SK-N-DZ (cell line): ENCODE data around the gene BBLN.

ENCODE experiments used
- DNase-seq: peaks from one replicate; pipeline ENCODE4 v3.0.0-alpha.2; 2015; ENCODE audit warnings: low spot score

The BBLN gene

DNA sequence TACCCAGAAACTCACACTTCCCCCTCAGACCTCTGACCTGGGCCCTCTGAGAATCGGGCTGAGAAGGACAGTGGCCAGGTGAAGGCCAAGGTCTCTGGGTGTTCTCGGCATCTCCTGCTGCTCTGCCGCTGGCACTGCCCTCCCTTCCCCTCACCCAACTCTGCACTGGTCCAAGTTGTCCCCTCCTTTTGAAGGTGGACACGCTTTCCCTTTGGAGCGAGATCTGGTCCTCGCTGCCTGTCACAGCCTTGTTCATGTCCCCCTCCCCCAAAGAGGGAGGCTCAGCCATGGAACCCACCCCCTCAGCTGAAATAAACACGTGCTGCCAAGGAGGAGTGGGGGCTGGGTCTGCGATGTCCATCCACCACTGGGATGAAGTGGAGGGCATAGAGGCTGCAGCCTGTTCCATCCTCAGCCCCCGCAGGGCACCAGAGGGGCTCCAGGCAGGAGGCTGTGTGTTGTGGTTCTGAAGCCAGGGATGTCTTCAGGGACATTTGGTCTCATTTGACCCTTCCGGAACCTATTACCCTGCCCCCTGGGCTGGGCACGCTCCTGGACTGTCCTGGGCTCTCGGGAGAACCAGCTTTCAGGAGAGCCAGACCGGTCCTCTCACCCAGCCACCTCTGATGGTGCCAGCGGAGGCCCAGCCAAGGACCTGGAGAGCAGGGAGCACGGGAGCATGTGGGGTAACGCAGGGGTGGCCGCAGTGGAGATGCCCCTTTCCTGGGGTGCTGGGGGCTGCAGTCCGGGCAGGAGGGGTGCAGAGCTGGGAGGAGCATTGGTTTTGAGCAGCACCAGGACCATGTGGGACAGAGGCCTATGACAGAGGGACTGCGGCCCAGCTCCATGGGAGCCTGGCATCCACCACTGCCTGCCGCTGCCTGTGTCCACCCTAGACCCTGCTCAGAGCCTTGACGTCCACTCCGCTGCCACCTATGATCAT is 15.6 kb upstream of the BBLN start:
- no peak for DNase-seq

DNA sequence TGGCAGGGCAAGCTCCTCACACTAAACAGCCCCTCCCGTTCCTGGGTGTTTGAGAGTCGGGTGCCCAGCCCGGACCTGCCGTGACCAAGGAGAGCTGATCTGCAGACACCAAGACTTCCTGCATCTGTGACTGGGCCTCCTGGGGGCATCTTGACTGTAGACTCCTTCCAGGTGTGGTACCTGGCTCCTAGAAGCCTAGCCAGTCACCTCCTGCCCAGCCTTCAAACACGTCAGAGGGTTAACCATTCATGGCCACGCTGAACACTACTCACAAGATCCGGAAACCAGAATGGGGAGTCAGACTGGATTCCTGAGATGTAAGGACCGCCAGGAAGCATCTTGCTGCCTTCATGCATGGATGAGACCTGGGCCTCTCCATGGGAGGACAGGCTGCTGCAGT is 14.5 kb upstream of the BBLN start:
- DNase-seq = no peak

DNA sequence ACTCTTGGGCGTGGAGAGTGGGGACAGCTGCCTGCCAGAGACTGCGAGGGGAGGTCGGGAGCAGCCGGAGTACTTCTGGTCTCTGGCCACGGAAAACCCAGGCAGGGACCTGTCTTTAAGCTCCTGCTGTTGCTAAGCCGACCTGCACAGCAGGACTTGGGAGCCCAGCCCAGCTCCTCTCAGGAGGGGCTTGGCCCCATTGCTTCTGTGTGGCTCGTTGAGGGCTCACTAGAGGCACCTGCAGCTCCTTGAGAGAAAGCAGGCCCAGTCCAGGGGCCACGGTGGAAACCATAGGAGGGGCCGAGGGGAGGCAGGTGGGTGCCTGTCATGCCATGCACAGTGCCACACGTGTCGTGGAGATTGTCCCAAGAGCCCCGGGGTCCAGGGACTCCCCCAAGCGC is 14.1 kb upstream of the BBLN start:
- no peak for DNase-seq

DNA sequence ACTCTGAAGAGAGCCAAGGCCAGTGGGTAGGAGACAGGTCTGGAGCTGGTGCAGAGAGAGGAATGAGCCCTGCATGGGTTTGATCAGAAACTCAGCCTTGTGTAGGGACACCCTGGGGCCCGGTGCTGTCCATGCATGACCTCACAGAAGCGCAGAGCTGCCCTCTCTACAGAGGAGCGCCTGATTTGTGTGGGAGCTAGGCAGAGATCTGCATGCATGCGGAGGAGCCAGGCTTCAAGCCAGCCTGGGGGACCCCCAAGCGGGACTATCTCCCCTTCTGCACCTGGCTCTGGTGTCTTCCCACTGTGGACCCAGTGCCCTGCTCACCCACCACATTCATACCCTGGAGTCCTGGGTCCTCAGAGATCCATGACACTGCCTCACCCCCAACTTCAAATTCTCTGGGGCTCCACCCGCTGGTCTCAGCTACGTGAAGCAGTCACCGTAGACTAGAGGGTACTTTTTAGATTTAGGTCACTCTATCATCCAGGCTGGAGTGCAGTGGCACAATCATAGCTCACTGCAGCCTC is 13.4 kb upstream of the BBLN start:
- no peak for DNase-seq

DNA sequence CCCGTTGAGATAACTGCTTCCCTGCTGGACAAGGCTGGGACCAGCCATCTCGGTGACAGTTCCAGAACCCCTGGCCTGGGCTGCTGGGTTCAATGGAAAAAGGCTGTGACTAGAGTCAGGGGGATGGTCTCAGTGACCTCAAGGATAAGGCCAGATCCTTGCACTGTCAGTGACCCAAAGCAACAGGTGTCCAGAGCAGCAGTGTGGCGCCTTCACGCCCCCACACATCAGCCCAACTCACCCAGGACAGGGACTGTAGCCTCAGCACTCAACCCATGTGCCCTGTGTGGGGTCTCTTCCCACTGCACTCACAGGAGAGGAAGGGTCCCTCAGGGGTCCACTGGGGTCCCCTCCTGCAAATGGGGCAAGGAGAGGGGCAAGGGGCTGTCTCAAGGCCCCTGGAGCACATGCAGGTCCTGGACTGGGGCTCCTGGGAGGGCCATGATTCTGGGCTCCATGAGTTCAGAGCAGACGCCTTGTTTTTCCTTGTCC is 11.5 kb upstream of the BBLN start:
- DNase-seq = no peak

DNA sequence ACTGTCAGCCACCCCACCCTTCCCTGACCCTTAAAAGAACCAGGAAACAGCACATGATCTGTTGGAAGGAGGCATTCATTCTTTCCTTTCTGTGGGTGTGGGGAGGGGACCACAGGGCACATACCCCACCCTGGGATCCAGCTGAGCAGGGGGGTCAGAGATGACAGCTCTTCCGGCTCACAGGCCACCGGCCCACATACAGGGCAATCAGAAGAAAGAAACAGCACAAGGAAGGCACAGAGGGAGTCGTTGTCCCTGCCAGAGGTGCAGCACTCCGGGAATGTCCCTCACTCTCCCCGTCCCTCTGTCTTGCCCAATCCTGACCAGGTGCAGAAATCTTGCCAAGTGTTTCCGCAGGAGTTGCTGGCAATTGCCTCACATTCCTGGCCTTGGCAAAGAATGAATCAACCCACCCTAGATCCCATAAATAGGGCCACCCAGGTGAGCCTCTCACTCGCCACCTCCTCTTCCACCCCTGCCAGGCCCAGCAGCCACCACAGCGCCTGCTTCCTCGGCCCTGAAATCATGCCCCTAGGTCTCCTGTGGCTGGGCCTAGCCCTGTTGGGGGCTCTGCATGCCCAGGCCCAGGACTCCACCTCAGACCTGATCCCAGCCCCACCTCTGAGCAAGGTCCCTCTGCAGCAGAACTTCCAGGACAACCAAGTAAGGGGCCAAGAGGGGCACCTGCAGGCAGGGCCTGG is 10.9 kb upstream of the BBLN start, which contains the start of gene LCN2:
Gene LCN2, plus strand, starts transcription at position 453 of the 701 bp plus-strand sequence. Its CDS starts 73 bp downstream, at position 526.
- DNase-seq = no peak

DNA sequence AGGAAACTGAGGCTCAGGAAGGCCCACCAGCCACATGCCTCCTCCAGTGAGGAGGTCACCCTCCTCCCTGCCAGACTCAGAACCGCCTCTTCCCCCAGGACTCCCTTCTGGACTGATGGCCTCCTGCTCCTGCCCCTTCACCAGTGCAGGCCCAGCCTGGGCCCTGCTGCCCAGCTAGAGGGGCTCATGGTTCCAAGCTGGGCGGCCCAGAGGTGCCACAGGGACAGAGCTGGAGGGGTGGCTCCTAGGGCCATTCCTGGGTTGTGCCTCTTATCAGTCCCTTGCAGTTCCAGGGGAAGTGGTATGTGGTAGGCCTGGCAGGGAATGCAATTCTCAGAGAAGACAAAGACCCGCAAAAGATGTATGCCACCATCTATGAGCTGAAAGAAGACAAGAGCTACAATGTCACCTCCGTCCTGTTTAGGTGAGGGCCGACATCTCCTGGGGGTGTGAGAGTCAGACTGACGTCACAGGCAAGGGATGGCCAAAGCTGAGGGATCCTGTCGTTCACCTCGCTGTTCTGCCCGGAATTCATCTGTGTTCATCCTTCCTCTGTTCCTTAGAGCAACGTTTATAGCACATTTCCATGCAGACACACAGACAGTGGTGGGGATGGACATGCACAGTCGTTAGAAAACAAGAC is 10.0 kb upstream of the BBLN start:
- DNase-seq = no peak

DNA sequence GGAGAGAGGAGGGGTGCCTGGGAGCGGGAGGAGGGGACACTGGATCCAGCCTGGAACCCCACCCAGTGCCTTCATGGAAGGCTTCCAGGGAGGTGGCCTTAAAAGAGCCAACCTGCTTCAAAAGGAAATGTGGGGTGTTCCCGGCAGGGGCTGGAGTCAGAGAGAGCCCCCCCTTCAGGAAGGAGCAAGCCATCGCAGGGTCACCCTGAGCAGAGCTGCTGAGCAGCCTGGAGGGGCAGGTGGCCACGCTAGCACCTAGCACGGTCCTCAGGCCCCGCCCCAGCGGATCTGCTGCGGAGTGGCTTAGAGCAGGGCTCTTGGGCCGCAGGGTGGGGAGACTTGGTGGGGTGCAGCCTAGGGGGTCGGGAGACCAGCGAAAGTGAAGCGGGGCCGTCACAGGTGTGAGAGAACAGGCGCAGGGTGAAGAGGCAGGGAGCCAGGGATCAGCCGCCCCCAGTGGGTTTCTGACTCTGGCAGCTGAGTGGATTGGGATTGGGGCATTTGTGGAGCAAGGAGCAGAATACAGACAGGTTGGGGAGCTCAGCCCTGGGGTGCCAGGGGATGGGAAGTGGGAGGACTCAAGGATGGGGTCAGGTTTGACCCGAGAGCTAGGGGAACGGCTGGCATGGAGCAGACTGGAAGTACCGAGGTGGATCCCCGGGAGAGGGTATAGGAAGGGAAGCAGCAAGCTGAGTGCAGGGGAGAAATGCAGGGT is 9.3 kb upstream of the BBLN start:
- DNase-seq = peak; percentile 59

DNA sequence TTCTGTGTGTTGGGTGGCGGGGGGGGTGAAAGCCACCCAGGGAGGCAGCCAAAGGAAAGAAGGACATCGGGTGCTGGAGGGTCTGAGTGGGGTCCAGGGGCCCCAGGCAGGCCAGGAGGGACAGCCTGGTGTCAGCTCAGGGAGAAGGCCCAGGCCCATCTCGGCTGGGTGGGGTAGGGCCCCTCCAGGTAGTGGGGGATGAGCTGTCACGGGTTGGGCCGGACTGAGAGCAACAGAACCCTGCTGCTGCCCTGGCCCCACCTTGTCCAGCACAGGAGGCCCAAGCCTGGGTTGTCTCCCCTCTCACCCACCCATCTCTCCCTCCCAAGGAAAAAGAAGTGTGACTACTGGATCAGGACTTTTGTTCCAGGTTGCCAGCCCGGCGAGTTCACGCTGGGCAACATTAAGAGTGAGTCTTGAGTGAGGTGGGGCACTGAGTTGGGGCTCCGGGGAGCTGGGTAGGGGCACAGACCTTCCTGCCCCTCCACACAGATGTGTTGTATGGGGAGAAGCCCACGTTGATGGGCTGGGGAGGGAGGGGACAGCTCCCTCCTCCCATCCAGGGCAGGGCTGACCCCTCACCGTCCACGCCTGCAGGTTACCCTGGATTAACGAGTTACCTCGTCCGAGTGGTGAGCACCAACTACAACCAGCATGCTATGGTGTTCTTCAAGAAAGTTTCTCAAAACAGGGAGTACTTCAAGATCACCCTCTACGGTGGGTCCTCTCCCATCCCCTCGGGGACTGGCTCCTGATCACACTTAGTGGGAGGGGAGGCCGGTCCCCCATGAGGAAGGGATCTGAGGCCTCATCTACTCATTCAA is 8.5 kb upstream of the BBLN start:
- DNase-seq = no peak

DNA sequence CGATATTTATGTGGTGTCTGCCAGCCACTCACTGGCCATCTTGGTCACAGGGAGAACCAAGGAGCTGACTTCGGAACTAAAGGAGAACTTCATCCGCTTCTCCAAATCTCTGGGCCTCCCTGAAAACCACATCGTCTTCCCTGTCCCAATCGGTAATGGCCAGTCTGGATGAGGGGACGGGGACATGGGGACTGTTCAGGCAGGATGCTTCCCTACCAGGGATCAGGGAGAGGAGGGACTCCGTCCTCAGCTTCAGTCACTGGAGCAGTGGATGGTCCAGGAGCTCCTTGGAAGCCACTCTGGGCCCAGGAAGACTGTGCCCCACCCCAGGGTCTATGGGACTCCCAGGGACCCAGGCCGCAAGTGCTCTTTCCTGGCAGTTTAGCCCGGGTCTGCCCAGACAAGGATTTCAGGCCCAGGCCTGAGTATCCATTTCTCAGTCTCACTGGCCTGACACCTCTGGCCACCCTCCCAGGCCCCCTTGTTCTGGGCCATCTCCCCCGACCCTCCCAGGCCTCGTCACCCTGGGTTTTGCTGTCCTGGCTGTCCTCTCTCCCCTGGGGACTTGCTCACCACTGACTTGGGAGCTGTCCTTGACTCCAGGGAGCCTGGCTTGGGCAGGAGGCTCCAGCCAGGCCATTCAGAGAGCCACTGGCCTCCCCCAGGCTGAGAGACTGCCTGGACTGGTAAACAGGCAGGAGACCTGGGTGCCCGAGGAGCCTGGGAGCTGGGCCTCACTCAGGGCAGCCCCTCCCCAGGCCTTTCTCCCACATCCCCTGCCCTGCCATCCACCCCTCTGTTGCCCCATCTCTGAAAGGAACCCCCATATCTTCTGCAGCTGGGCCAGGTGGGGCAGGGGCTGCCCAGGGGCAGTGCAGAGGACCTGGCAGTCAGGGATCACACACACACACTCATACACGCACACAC is 7.7 kb upstream of the BBLN start:
- DNase-seq = no peak

DNA sequence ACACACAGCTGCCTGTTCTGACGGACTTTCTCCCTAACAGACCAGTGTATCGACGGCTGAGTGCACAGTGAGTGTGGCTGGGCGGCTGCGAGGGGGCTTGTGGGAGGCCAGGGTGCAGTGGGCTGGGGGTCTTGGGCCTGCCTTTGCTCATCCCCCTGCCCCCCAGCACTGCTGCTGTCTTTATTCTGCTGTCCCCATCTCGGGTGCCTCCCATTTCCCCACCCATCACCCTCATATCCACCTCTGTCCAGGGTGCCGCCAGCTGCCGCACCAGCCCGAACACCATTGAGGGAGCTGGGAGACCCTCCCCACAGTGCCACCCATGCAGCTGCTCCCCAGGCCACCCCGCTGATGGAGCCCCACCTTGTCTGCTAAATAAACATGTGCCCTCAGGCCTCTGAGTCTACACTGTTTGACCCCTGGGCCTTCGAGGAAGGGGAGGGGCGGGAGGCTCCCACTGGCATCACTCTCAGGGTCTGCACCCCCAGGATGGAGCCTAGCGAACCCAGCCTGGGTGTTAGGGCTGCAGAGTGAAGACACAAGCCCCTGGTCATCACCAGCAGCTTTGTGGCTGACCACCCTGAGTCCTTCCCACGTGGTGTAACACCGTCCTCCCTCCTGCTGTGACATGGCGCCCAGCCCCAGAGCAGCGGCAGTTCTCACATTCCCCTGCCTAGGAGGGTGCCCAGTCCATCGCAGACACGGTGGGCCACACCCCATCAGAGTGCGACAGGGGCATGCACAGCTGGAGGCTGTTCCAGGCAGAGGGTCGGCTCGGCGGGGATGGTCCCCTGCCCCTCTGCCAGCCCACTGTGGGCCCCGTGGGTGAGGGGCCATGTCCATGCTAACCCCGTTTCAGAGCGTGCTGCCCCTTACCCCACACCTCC is 6.8 kb upstream of the BBLN start:
- DNase-seq = no peak

DNA sequence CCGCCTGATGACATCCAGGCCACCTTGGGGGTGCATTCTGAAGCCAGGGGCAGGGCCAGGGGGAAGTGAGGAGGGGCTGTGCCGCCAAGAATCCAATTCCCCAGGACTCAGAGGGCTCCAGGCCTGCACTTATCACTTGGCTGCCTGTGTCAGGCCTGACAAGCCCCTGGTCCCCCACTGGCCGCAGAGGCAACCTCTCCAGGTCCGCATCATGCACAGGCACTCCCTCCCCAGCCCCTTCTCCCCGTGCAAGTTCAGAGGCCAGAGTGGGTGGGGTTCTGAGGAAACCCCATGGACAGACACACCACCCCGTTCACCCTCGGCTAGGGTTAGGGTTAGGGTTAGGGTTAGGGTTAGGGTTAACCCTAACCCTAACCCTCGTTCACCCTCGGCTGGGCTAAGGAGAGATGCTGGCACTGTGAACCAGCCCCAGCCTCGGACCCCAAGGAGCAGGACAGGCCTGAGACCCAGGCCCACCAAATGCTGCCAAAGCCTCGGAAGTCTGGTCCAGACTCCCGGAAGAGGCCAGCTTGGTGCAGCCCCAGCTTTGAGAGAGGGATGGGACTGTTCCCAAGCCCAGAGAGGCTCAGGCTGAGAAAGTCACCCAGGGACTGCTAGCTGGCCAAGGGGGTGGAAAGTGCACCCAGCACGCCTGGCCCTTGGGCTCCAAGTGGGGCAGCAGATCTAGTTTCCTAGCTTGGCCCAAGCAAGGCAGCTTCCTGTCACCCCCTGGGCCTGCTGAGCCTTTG is 5.9 kb upstream of the BBLN start:
- no peak for DNase-seq

DNA sequence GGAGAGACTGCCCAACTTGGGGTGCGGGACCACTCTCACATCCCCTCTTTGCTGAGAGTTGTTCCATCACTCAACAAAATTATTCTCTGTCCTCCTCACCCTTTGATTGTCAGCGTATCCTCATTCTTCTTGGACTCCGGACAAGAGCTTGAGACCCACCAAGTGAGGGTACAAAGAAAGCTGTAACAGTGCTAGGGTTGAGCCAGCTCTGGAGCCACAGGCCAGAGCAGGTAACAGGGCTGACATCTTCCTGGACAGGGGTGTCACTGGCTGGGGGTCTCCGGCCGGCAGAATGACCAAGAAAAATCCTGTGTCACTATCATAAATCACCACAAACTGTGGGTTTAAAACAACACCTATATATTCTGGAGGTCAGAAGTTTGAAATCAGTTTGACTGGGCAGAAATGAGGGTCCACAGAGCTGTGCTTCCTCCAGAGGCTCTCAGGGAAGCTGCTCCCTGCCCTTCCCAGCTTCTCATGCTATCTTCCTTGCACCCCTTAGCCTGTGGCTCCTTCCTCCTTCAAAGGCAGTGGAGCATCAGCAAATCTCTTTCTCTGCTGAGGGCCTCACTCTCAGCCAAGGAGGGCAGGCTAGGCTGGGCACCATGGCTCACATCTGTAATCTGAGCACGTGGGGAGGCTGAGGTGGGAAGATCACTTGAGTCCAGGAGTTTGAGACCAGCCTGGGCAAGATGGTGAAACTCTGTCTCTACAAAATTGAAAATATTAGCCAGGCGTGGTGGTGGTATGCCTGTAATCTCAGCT is 4.1 kb upstream of the BBLN start:
- DNase-seq = no peak

DNA sequence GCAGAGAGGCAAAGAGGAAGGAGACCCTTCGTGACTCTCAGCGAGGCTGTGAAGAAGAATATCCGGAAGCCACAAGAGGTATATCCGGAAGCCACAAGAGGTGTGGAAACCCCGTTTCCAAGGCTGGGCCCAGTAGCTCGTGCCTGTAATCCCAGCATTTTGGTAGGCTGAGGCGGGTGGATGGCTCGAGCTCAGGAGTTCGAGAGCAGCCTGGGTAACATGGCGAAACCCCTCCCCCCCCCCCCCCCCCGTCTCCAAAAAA is 612 bp upstream of the BBLN start:
- DNase-seq = no peak

DNA sequence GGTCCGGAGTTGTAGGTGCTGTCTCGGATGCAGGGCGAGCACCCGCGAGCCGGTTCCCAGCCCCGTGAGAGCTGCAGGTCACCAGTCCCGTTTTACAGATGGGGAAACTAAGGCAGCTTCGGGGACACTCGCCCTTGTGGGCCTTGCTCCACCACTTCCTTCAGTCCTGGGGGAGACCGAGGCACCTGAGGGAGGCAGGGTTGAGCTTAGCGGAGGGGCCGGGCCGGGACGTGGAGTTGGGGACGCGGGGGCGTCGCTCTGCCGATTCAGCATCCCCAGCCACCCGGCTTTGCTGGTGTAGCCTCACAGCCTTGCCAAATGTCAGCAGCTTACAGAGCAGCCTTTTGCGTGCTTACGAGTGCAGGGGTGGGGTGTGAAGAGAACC is 530 bp downstream of the BBLN start:
- DNase-seq = no peak

DNA sequence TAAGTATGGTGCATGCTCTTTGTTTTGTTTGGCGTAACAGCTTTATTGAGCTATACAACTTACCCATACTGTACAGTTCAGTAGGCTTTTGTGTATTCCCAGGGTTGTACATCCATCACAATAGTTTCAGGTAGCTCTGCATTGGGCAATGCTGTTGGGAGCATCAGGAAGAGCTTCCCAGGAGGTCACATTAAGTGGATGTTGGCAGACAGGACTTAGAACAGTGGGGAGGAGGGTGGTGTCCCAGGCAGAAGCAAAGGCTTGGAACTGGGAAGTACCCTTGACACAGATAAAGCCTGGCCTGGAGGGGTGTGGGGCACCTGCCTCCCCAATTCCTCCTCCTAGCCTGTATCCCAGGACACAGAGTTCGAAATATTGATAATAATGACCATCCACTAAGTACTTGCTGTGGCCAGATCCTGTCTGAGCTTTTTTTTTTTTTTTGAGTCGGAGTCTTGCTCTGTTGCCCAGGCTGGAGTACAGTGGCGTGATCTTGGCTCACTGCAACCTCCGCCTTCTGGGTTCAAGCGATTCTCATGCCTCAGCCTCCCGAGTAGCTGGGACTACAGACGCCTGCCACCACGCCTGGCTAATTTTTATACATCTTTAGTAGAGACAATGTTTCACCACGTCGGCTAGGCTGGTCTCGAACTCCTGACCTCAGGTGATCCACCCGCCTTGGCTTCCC is 1.3 kb downstream of the BBLN start:
- no peak for DNase-seq
